T-cell (primary cell): ENCODE measurements around the gene PCDHGA7. TPM values are rescaled to one million over a fixed set of nuclear protein-coding genes. Genes with fewer than 3 reads are reported as not detected.
"Not testable (repeated sequence)": the region's sequence is repeated elsewhere in the genome, so short reads cannot be mapped to it uniquely, and the experiment has no call there.

Experiments used
- ATAC-seq, 4 experiments: fragments of 200-7000 bp in 3 of 4; fragments of 150-1000 bp in 1 of 4; cut with Tn5 transposase; replicated peaks in 1 of 4; 1 replicate in 3 of 4; 2 replicates in 1 of 4; pipeline ENCODE4 v1.10.0; 2021; ENCODE audit warnings: moderate library complexity in 3 of 4, mild to moderate bottlenecking in 2 of 4, moderate number of reproducible peaks in 1 of 4
- CTCF ChIA-PET, 2 donors: fragments of 300-600 bp; sonication (Branson Sonifier 250); formaldehyde crosslinking; loops; one replicate each; lab custom pipeline; 2022; ENCODE audit warnings: antibody characterized with exemption in 2 of 2; lab: Charles Lee
- POLR2A ChIA-PET, 2 donors: fragments of 300-600 bp; sonication (Branson Sonifier 250); formaldehyde crosslinking; loops; one replicate each; lab custom pipeline; 2022; ENCODE audit warnings: antibody characterized with exemption in 2 of 2; lab: Charles Lee
- DNase-seq, 35 experiments: peaks; one replicate each; pipeline versions ENCODE4 v3.0.0 to v3.0.0-alpha.2; 2013 to 2023
- H3K27ac ChIP-seq: one replicate; pipeline ENCODE4 v1.5.1; 2013; ENCODE audit warnings: low read length
- H3K27me3 ChIP-seq, 2 experiments: replicated peaks in 1 of 2; 1 replicate in 1 of 2; 2 replicates in 1 of 2; pipeline versions ENCODE4 v1.6.1 to v1.7.0; 2013; ENCODE audit warnings: low read length in 1 of 2, mixed read lengths in 1 of 2; ENCODE audit not compliant: control insufficient read depth in 2 of 2, insufficient read depth in 2 of 2; ENCODE audit errors: extremely low read depth in 1 of 2
- H3K36me3 ChIP-seq, 2 donors: 1 replicate in 1 of 2; 2 replicates in 1 of 2; pipeline versions ENCODE4 v1.6.1 to v1.7.0; 2013; ENCODE audit warnings: low read length in 1 of 2; ENCODE audit not compliant: control insufficient read depth in 2 of 2, insufficient read depth in 1 of 2; ENCODE audit errors: extremely low read depth in 1 of 2
- H3K4me1 ChIP-seq, 2 experiments: 1 replicate in 1 of 2; 2 replicates in 1 of 2; pipeline versions ENCODE4 v1.6.1 to v1.7.0; 2013; ENCODE audit warnings: low read length in 2 of 2, mixed read lengths in 1 of 2; ENCODE audit not compliant: insufficient read depth in 2 of 2, control insufficient read depth in 1 of 2; ENCODE audit errors: extremely low read depth in 1 of 2
- H3K4me3 ChIP-seq, 2 donors: 1 replicate in 1 of 2; 2 replicates in 1 of 2; pipeline versions ENCODE4 v1.5.1 to v1.7.0; 2013; ENCODE audit warnings: mild to moderate bottlenecking in 2 of 2, low read length in 1 of 2, moderate library complexity in 1 of 2; ENCODE audit not compliant: control insufficient read depth in 1 of 2; ENCODE audit errors: extremely low read depth in 1 of 2
- H3K9me3 ChIP-seq: 2 replicates; pipeline ENCODE4 v1.7.0; 2013
- H3K27ac Mint-ChIP-seq, 2 donors: one replicate each; pipeline ENCODE4 v1.8.0; 2020 to 2021; ENCODE audit warnings: mild to moderate bottlenecking in 2 of 2, mixed read lengths in 2 of 2
- H3K27me3 Mint-ChIP-seq, 2 donors: one replicate each; pipeline ENCODE4 v1.8.0; 2021 to 2022; ENCODE audit warnings: mixed read lengths in 2 of 2
- H3K36me3 Mint-ChIP-seq: one replicate; pipeline ENCODE4 v1.8.0; 2021; ENCODE audit warnings: mixed read lengths
- H3K4me1 Mint-ChIP-seq, 3 donors: one replicate each; pipeline ENCODE4 v1.8.0; 2020 to 2022; ENCODE audit warnings: mixed read lengths in 3 of 3, mild to moderate bottlenecking in 1 of 3
- H3K4me3 Mint-ChIP-seq, 3 donors: one replicate each; pipeline ENCODE4 v1.8.0; 2020 to 2022; ENCODE audit warnings: mild to moderate bottlenecking in 3 of 3, mixed read lengths in 3 of 3, moderate library complexity in 3 of 3
- H3K9me3 Mint-ChIP-seq, 3 donors: one replicate each; pipeline ENCODE4 v1.8.0; 2020 to 2022; ENCODE audit warnings: mixed read lengths in 3 of 3
- whole genome bisulfite sequencing: methylation state at CpG from one replicate; pipeline ENCODE4 v1.1.5; 2013; ENCODE audit warnings: missing lambda C conversion rate; ENCODE audit not compliant: insufficient coverage; 5-methylcytosine and 5-hydroxymethylcytosine counted together
- total RNA-seq, 35 experiments: library from RNA in 6 of 35; stranded (reverse) in 6 of 35; fragments of 120-200 nt in 1 of 35; gene quantifications; one replicate each; pipeline versions ENCODE4 v1.2.1 to v1.2.4 and lab custom pipeline; 2013 to 2026

PCDHGA7 gene
- total RNA-seq, 5 donors from 2014 or later (not counting 1 experiment from before 2014, with no cell fraction given), result 0.16 to 0.53 (median 0.21) TPM

GRCh38 chr5:141393267-141393666, 10.7 kb downstream of the PCDHGA7 start:
- DNase-seq (no peak), ATAC-seq (no peak)
- H3K4me3 Mint-ChIP-seq, result no peak overlapping the region
- no peak overlapping the region for H3K4me3 ChIP-seq
- H3K27me3 ChIP-seq, result peaks cover 28 to 53% of the 10 kb centered on the region in 2 experiments
- peaks cover 0 to 3% of the 10 kb centered on the region in 2 experiments for H3K4me1 ChIP-seq
- H3K36me3 ChIP-seq, result no peaks in the 10 kb centered on the region
- H3K9me3 ChIP-seq, result peaks cover 6% of the 10 kb centered on the region
- no peak overlapping the region for H3K27ac Mint-ChIP-seq
- H3K9me3 Mint-ChIP-seq, result peaks cover 13 to 37% (median 25%) of the 10 kb centered on the region in 3 donors
- ChIA-PET CTCF (no interaction called here), POLR2A (interaction anchor here in 1 of 2 donors (0.6 kb wide), 1 partner anchor 63 kb away, joined by 9 read pairs; no protein-coding TSS in a partner anchor)
- no peaks in the 10 kb centered on the region for H3K4me1 Mint-ChIP-seq
- H3K36me3 Mint-ChIP-seq, result peaks cover 9% of the 10 kb centered on the region
- WGBS, result 51% methylated on average over 14 of the region's 21 CpGs
- peaks cover 61 to 75% of the 10 kb centered on the region in 2 donors for H3K27me3 Mint-ChIP-seq
- no peak overlapping the region for H3K27ac ChIP-seq

GRCh38 chr5:141394401-141395187, 12.1 kb downstream of the PCDHGA7 start:
- POLR2A ChIA-PET, H3K36me3 ChIP-seq, ATAC-seq, H3K4me1 ChIP-seq, H3K27ac ChIP-seq, H3K4me3 Mint-ChIP-seq, H3K4me3 ChIP-seq, H3K9me3 ChIP-seq, H3K36me3 Mint-ChIP-seq, H3K4me1 Mint-ChIP-seq, DNase-seq, H3K27ac Mint-ChIP-seq: not testable (repeated sequence)
- Mint-ChIP-seq H3K9me3 (peaks cover 9 to 36% (median 26%) of the 10 kb centered on the region in 3 donors), H3K27me3 (peaks cover 58 to 75% of the 10 kb centered on the region in 2 donors)
- peaks cover 33 to 51% of the 10 kb centered on the region in 2 experiments for H3K27me3 ChIP-seq
- CTCF ChIA-PET, result interaction anchor here in 1 of 2 donors (0.7 kb wide), 1 partner anchor 18 kb away, joined by 3 read pairs; the partner anchor contains the start of gene PCDHGA10
- 45% methylated on average over 17 of the region's 53 CpGs for WGBS

DNA sequence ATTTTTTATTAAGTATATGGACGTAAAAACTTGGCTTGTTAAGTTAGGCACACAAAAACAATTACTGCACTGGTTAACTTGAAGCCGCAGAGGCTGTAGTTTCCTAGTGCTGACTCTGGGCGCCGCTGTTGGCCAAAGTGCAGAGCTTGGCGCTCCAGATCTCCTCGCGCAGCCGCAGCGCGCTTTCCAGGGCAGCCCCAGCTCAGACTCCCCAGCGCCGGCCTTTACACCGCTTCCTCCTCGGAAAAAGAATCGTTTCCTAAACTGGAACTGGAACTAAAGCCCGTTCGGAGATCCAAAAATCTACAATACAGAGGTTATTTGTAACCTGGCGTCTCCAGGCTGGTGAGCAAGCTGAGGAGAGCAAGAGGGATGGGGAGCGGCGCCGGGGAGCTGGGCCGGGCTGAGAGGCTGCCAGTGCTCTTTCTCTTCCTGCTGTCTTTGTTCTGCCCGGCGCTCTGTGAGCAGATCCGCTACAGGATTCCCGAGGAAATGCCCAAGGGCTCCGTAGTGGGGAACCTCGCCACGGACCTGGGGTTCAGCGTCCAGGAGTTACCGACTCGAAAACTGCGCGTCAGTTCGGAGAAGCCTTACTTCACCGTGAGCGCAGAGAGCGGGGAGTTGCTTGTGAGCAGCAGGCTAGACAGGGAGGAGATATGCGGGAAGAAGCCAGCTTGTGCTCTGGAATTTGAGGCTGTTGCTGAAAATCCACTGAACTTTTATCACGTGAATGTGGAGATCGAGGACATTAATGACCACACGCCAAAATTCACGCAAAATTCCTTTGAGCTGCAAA, 15.4 kb downstream of the PCDHGA7 start, which contains the start of gene PCDHGB5:
Gene PCDHGB5 (plus strand): TSS at position 192 of the 796 bp plus-strand sequence. CDS start 181 bp downstream, at position 373.
- H3K4me1 Mint-ChIP-seq, H3K36me3 Mint-ChIP-seq, H3K4me1 ChIP-seq, H3K27ac Mint-ChIP-seq, H3K27ac ChIP-seq, H3K36me3 ChIP-seq: not testable (repeated sequence)
- Histone ChIP-seq H3K9me3 (peaks cover 12% of the 10 kb centered on the region), H3K27me3 (peaks cover 22 to 53% of the 10 kb centered on the region in 2 experiments), H3K4me3 (peak within 1 kb of the TSS in 1 of 2 donors; percentile 38)
- Mint-ChIP-seq H3K9me3 (peaks cover 11 to 29% (median 20%) of the 10 kb centered on the region in 3 donors), H3K27me3 (peaks cover 53 to 74% of the 10 kb centered on the region in 2 donors), H3K4me3 (peak within 1 kb of the TSS; percentile 24 to 40 (median 39))
- DNase-seq (peak in 11 of 35 experiments; percentile 18 to 38 (median 25)), ATAC-seq (peak; percentile 76 to 84 (median 80))
- ChIA-PET CTCF (interaction anchor here in 1 of 2 donors (1.1 to 2.1 kb wide), 5 partner anchors 15 to 169 kb away, joined by 3 to 8 read pairs (median 5); partner anchors contain the start of genes PCDHGA10 and TAF7), POLR2A (interaction anchor here in 1 of 2 donors (0.6 kb wide), 1 partner anchor 164 kb away, joined by 3 read pairs; no protein-coding TSS in a partner anchor)
- 22% methylated on average over 11 of the region's 43 CpGs for WGBS

DNA sequence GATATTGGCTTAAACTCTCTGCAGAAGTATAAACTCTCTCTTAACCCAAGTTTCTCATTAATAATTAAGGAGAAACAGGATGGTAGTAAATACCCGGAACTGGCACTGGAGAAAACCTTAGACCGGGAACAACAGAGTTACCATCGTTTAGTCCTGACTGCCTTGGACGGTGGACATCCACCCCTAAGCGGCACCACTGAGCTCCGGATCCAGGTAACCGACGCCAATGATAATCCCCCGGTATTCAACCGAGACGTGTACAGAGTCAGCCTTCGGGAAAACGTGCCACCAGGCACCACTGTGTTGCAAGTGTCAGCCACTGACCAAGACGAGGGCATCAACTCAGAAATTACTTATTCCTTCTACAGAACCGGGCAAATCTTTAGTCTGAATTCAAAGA, 16.1 kb downstream of the PCDHGA7 start:
- H3K4me3 Mint-ChIP-seq, result no peak overlapping the region
- H3K27me3 ChIP-seq, result peaks cover 20 to 55% of the 10 kb centered on the region in 2 experiments
- POLR2A ChIA-PET, result no interaction called here

GRCh38 chr5:141399555-141400258, 17.2 kb downstream of the PCDHGA7 start:
- H3K9me3 Mint-ChIP-seq, result peaks cover 11 to 30% (median 21%) of the 10 kb centered on the region in 3 donors
- CTCF ChIA-PET, result no interaction called here
- peaks cover 0 to 2% (median 0%) of the 10 kb centered on the region in 3 donors for H3K4me1 Mint-ChIP-seq

More for the DNA sequence above, 16.1 kb downstream of the PCDHGA7 start:
- Histone ChIP-seq H3K4me1 (peaks cover 0 to 9% of the 10 kb centered on the region in 2 experiments), H3K9me3 (peaks cover 9% of the 10 kb centered on the region), H3K36me3 (no peaks in the 10 kb centered on the region), H3K4me3 (no peak overlapping the region), H3K27ac (no peak overlapping the region)
- peaks cover 0 to 2% (median 0%) of the 10 kb centered on the region in 3 donors for H3K4me1 Mint-ChIP-seq
- no peak overlapping the region for H3K27ac Mint-ChIP-seq
- 43% methylated on average over 13 of the region's 15 CpGs for WGBS
- CTCF ChIA-PET, result interaction anchor here in 1 of 2 donors (1.6 to 2.1 kb wide), 2 partner anchors 14 to 126 kb away, joined by 5 to 7 read pairs; partner anchors contain the start of gene PCDHGA10
- DNase-seq, result no peak
- H3K36me3 Mint-ChIP-seq, result peaks cover 8% of the 10 kb centered on the region
- H3K27me3 Mint-ChIP-seq, result peaks cover 56 to 74% of the 10 kb centered on the region in 2 donors
- peaks cover 12 to 30% (median 23%) of the 10 kb centered on the region in 3 donors for H3K9me3 Mint-ChIP-seq
- no peak for ATAC-seq

More at GRCh38 chr5:141399555-141400258, 17.2 kb downstream of the PCDHGA7 start:
- peaks cover 8% of the 10 kb centered on the region for H3K36me3 Mint-ChIP-seq
- WGBS, result 45% methylated on average over 60 of the region's 61 CpGs
- Histone ChIP-seq H3K9me3 (peaks cover 8% of the 10 kb centered on the region), H3K4me1 (peaks cover 0 to 9% of the 10 kb centered on the region in 2 experiments), H3K27ac (no peak overlapping the region), H3K27me3 (peaks cover 20 to 52% of the 10 kb centered on the region in 2 experiments), H3K4me3 (no peak overlapping the region), H3K36me3 (no peaks in the 10 kb centered on the region)
- no peak for DNase-seq
- H3K27ac Mint-ChIP-seq, result peak overlapping the region in 1 of 2 donors; percentile 77
- ATAC-seq, result no peak
- H3K4me3 Mint-ChIP-seq, result no peak overlapping the region
- POLR2A ChIA-PET, result no interaction called here
- peaks cover 56 to 74% of the 10 kb centered on the region in 2 donors for H3K27me3 Mint-ChIP-seq
